Uterus (tissue), 2 donors: ENCODE results near the gene DPH1.

ENCODE experiments used
- CTCF ChIP-seq, 4 experiments: fragments of 200-600 bp in 2 of 4; fragments of 450-650 bp in 2 of 4; sonication (generic) in 2 of 4; IDR thresholded peaks; one replicate each; pipeline ENCODE4 v1.5.1; 2016 to 2019; ENCODE audit warnings: antibody characterized with exemption in 4 of 4, mild to moderate bottlenecking in 2 of 4, moderate library complexity in 1 of 4
- POLR2A ChIP-seq, 2 donors: fragments of 450-650 bp; IDR thresholded peaks; one replicate each; pipeline ENCODE4 v1.6.1; 2016; ENCODE audit warnings: antibody characterized with exemption in 2 of 2, mild to moderate bottlenecking in 1 of 2, moderate library complexity in 1 of 2

GRCh38 chr17:2040942-2041560 is 11.1 kb downstream of the DPH1 start:
- TF ChIP-seq CTCF (IDR thresholded peaks at IDR 0.05), result no peak
- TF ChIP-seq POLR2A (IDR thresholded peaks at IDR 0.05), result no peak
